ENCODE measurements around the gene SKAP2. TPM values are rescaled to one million over a fixed set of nuclear protein-coding genes. Genes with fewer than 3 reads are reported as not detected.

Gene SKAP2
- total RNA-seq, 1 donor from 2014 or later = 46.4 TPM

DNA sequence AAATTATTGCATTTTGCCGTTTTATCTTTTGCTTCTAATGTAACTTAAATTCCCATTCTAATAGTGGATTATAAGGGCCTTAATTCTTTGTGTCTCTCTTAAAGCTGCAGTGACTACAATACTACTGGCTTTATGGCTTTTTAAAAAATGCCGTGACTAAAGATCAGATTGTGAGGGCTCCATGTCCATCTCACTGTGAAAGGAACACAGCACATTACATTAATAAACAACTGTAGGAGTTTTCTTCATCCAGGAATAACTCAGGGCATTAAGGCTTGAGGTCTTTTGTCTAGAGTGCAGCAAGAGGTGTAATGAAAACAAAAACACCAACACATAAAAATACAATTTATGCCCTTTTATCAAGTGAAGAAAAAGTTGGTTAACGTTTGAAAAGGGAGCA lies 205.3 kb downstream of the SKAP2 start:
- Mint-ChIP-seq H3K4me1 (ENCODE audit: low read depth) (peaks cover 12% of the 10 kb centered on the region), H3K4me3 (ENCODE audit: low read depth) (no peak overlapping the region), H3K36me3 (ENCODE audit: insufficient read depth) (no peaks in the 10 kb centered on the region), H3K27me3 (peaks cover 5% of the 10 kb centered on the region), H3K27ac (no peak overlapping the region), H3K9me3 (ENCODE audit: low read depth) (no peaks in the 10 kb centered on the region)
- TF ChIP-seq, protein P1, sequence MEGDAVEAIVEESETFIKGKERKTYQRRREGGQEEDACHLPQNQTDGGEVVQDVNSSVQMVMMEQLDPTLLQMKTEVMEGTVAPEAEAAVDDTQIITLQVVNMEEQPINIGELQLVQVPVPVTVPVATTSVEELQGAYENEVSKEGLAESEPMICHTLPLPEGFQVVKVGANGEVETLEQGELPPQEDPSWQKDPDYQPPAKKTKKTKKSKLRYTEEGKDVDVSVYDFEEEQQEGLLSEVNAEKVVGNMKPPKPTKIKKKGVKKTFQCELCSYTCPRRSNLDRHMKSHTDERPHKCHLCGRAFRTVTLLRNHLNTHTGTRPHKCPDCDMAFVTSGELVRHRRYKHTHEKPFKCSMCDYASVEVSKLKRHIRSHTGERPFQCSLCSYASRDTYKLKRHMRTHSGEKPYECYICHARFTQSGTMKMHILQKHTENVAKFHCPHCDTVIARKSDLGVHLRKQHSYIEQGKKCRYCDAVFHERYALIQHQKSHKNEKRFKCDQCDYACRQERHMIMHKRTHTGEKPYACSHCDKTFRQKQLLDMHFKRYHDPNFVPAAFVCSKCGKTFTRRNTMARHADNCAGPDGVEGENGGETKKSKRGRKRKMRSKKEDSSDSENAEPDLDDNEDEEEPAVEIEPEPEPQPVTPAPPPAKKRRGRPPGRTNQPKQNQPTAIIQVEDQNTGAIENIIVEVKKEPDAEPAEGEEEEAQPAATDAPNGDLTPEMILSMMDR (IDR thresholded peaks at IDR 0.05; ENCODE audit: unreplicated experiment) = no peak
- no peak for DNase-seq (ENCODE audit: low spot score, unreplicated experiment)

DNA sequence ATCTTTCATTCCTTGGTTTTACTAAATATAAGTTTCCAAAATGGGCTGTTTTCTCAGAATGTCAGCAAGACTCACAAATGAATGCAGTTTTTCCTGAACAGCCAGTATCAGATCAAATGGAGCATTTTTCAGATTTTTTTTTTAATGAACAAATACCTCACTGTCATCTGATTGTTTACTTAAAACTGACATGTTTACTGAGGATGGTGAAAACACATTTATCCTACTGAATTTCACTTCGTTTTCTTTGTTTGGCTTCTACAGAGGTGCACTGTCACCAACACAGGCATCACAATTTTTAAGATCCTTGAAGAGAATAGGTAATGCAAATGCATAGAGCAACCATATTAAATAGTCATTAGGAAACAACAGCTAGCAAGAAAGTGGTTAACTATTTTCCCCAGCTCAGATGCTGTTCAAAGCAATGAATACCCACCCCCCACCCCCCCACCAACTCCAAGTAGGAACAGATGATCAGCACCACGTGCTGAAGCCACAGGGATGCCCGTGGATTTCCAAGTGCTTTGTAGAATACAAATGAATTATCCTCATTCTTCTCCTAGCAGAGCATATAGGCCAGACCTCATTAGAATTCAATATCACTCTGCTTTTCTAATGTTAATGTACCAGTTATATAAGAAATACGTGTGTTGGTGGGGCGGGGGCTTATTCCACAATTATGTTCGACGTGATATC lies 205.9 kb downstream of the SKAP2 start:
- H3K36me3 Mint-ChIP-seq (ENCODE audit: insufficient read depth) = no peaks in the 10 kb centered on the region
- H3K27me3 Mint-ChIP-seq = peaks cover 5% of the 10 kb centered on the region
- no peaks in the 10 kb centered on the region for H3K9me3 Mint-ChIP-seq (ENCODE audit: low read depth)
- H3K4me1 Mint-ChIP-seq (ENCODE audit: low read depth) = peaks cover 13% of the 10 kb centered on the region
- TF ChIP-seq, protein P1 (IDR thresholded peaks at IDR 0.05; ENCODE audit: unreplicated experiment) = no peak
- H3K27ac Mint-ChIP-seq = no peak overlapping the region
- H3K4me3 Mint-ChIP-seq (ENCODE audit: low read depth) = no peak overlapping the region
- DNase-seq (ENCODE audit: low spot score, unreplicated experiment) = no peak

- TF ChIP-seq, protein P1 (IDR thresholded peaks at IDR 0.05; ENCODE audit: unreplicated experiment) = no peak
- H3K27ac Mint-ChIP-seq = no peak overlapping the region
- H3K36me3 Mint-ChIP-seq (ENCODE audit: insufficient read depth) = no peaks in the 10 kb centered on the region
- H3K4me1 Mint-ChIP-seq (ENCODE audit: low read depth) = peaks cover 20% of the 10 kb centered on the region
- H3K9me3 Mint-ChIP-seq (ENCODE audit: low read depth) = no peaks in the 10 kb centered on the region
- DNase-seq (ENCODE audit: low spot score, unreplicated experiment) = no peak
- peaks cover 5% of the 10 kb centered on the region for H3K27me3 Mint-ChIP-seq
- no peak overlapping the region for H3K4me3 Mint-ChIP-seq (ENCODE audit: low read depth)
These were observed 206.6 kb downstream of the SKAP2 start for GRCh38 chr7:26657686-26658388.

- H3K4me1 Mint-ChIP-seq (ENCODE audit: low read depth) = peaks cover 21% of the 10 kb centered on the region
- TF ChIP-seq, protein P1 (IDR thresholded peaks at IDR 0.05; ENCODE audit: unreplicated experiment) = peak; percentile 33
- DNase-seq (ENCODE audit: low spot score, unreplicated experiment) = no peak
- no peak overlapping the region for H3K27ac Mint-ChIP-seq
- H3K4me3 Mint-ChIP-seq (ENCODE audit: low read depth) = no peak overlapping the region
- peaks cover 5% of the 10 kb centered on the region for H3K27me3 Mint-ChIP-seq
- H3K36me3 Mint-ChIP-seq (ENCODE audit: insufficient read depth) = no peaks in the 10 kb centered on the region
- H3K9me3 Mint-ChIP-seq (ENCODE audit: low read depth) = no peaks in the 10 kb centered on the region
These were observed 207.2 kb downstream of the SKAP2 start for GRCh38 chr7:26657206-26657641.

GRCh38 chr7:26656735-26657134 lies 207.7 kb downstream of the SKAP2 start:
- H3K4me3 Mint-ChIP-seq (ENCODE audit: low read depth) = no peak overlapping the region

More at GRCh38 chr7:26656735-26657134, 207.7 kb downstream of the SKAP2 start:
- Mint-ChIP-seq H3K36me3 (ENCODE audit: insufficient read depth) (no peaks in the 10 kb centered on the region), H3K27me3 (peaks cover 5% of the 10 kb centered on the region), H3K27ac (no peak overlapping the region), H3K4me1 (ENCODE audit: low read depth) (peaks cover 21% of the 10 kb centered on the region), H3K9me3 (ENCODE audit: low read depth) (no peaks in the 10 kb centered on the region)
- TF ChIP-seq, protein P1 (IDR thresholded peaks at IDR 0.05; ENCODE audit: unreplicated experiment) = no peak
- no peak for DNase-seq (ENCODE audit: low spot score, unreplicated experiment)
